T-helper 1 cell (primary cell): Measurements from ENCODE around the gene NDUFS4.
"Not testable (repeated sequence)": the region's sequence is repeated elsewhere in the genome, so short reads cannot be mapped to it uniquely, and the experiment has no call there.

ENCODE experiments used
- DNase-seq, 5 donors: peaks; one replicate each; pipeline ENCODE4 v3.0.0-alpha.2; 2012 to 2020

Gene NDUFS4

GRCh38 chr5:53575831-53576230 is 15.4 kb downstream of the NDUFS4 start:
- no peak for DNase-seq

GRCh38 chr5:53576674-53577073 is 16.2 kb downstream of the NDUFS4 start:
- no peak for DNase-seq

GRCh38 chr5:53578854-53579253 is 18.4 kb downstream of the NDUFS4 start:
- no peak for DNase-seq

GRCh38 chr5:53580547-53580946 is 20.1 kb downstream of the NDUFS4 start:
- no peak for DNase-seq

- DNase-seq: no peak
Measured at GRCh38 chr5:53582225-53582624, 21.8 kb downstream of the NDUFS4 start.

- no peak for DNase-seq
Measured at GRCh38 chr5:53590759-53591158, 30.3 kb downstream of the NDUFS4 start.

- DNase-seq: no peak
Measured at GRCh38 chr5:53594419-53594818, 34.0 kb downstream of the NDUFS4 start.

GRCh38 chr5:53597894-53598293 is 37.5 kb downstream of the NDUFS4 start:
- DNase-seq: no peak

- no peak for DNase-seq
Measured at GRCh38 chr5:53601570-53601969, 41.1 kb downstream of the NDUFS4 start.

GRCh38 chr5:53603009-53603687 is 42.7 kb downstream of the NDUFS4 start:
- DNase-seq: no peak

- no peak for DNase-seq
Measured at GRCh38 chr5:53604309-53604708, 43.9 kb downstream of the NDUFS4 start.

GRCh38 chr5:53607886-53608285 is 47.4 kb downstream of the NDUFS4 start:
- no peak for DNase-seq

GRCh38 chr5:53608897-53609296 is 48.5 kb downstream of the NDUFS4 start:
- not testable (repeated sequence) for DNase-seq

- no peak for DNase-seq
Measured at GRCh38 chr5:53613061-53613460, 52.6 kb downstream of the NDUFS4 start.

- DNase-seq: no peak
Measured at GRCh38 chr5:53613536-53613935, 53.1 kb downstream of the NDUFS4 start.

- DNase-seq: no peak
Measured at GRCh38 chr5:53614376-53614885, 54.0 kb downstream of the NDUFS4 start.

- no peak for DNase-seq
Measured at GRCh38 chr5:53616939-53617549, 56.6 kb downstream of the NDUFS4 start.

GRCh38 chr5:53631251-53631650 is 70.8 kb downstream of the NDUFS4 start:
- DNase-seq: no peak

GRCh38 chr5:53642061-53642460 is 81.6 kb downstream of the NDUFS4 start:
- no peak for DNase-seq

GRCh38 chr5:53643445-53643844 is 83.0 kb downstream of the NDUFS4 start:
- no peak for DNase-seq

- no peak for DNase-seq
Measured at GRCh38 chr5:53645078-53645477, 84.6 kb downstream of the NDUFS4 start.

- no peak for DNase-seq
Measured at GRCh38 chr5:53649352-53649751, 88.9 kb downstream of the NDUFS4 start.

- not testable (repeated sequence) for DNase-seq
Measured at GRCh38 chr5:53660573-53660972, 100.1 kb downstream of the NDUFS4 start.

- not testable (repeated sequence) for DNase-seq
Measured at GRCh38 chr5:53665313-53665712, 104.9 kb downstream of the NDUFS4 start.

- no peak for DNase-seq
Measured at GRCh38 chr5:53667621-53668020, 107.2 kb downstream of the NDUFS4 start.
